GM11168 (cell line): ENCODE measurements around the gene CTAGE1.

ENCODE experiments used
- in situ Hi-C: fragments of 300-500 bp; cut with MboI; formaldehyde crosslinking; loops from one replicate; pipeline ENCODE4 v1.12.0; 2022; ENCODE audit warnings: low sequenced_read_pairs; ENCODE audit not compliant: unreplicated experiment

CTAGE1 gene

DNA sequence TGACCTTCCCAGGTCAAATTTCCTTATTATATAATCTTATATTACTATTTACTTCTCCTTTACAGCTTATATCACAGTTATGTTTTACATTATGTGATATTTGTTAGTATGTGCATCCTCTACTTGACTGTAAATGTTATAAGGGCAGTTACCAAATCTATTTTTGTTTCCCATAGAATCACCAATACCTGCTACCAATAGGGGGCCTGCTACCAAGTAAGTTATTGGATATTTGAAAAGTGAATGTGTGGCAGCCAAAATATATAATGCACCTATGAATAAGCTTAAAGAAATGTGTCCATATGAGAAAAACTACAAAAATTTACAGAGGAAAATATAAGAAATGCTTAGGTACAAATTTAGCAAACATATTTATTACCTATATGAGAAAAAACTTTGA lies 23.9 kb upstream of the CTAGE1 start:
- in situ Hi-C loops, result no loop called here

- in situ Hi-C loops, result no loop called here
Observed at GRCh38 chr18:22439447-22439846, 21.7 kb upstream of the CTAGE1 start.

- in situ Hi-C loops, result no loop called here
Observed at GRCh38 chr18:22436136-22436535, 18.4 kb upstream of the CTAGE1 start.

- in situ Hi-C loops, result no loop called here
Observed at GRCh38 chr18:22434973-22435608, 17.4 kb upstream of the CTAGE1 start.

DNA sequence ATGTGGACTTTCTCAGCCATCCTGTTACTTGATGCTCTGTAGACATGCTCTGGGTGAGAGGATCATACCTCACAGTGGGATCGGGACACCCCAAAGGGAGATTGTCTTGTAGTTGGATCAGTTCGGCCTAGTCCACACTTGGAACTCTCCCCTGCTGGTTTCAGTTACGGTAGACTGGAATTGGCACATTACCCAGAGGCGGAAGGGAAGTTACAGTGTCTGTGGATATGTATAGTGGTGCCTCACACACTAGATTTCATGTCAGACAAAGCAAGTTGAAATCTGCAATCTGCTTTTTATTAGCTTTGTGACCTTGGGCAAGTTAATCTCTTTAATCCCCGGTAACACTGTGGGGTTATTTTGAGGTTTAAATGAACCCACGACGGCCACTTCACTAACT lies 16.2 kb upstream of the CTAGE1 start:
- in situ Hi-C loops, result no loop called here

DNA sequence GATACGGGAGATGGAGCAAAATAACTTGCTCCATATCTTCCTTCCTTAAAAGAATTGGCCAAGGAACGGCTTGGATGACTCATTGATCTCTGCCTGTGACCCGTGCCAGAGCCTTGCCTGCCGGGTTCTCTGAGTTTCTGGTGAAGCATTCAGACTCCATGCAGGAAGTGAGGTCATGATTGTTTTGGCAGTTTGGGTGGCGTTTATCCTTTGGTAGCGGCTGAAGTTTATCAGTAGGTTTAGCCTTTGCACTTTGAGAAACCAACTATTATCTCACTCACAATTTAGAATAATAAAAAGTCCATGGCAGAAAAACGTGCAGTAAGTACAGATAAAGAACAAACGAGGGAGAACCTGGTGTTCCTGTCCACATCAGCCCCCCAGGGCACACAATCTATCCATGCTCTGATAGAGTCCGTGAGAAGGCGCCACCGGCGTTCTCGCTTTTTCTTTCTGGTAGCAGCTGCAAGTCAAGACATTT lies 15.0 kb upstream of the CTAGE1 start:
- in situ Hi-C loops, result no loop called here

- in situ Hi-C loops, result no loop called here
Observed at GRCh38 chr18:22429564-22429963, 11.8 kb upstream of the CTAGE1 start.

- in situ Hi-C loops, result no loop called here
Observed at GRCh38 chr18:22428672-22429071, 11.0 kb upstream of the CTAGE1 start.

DNA sequence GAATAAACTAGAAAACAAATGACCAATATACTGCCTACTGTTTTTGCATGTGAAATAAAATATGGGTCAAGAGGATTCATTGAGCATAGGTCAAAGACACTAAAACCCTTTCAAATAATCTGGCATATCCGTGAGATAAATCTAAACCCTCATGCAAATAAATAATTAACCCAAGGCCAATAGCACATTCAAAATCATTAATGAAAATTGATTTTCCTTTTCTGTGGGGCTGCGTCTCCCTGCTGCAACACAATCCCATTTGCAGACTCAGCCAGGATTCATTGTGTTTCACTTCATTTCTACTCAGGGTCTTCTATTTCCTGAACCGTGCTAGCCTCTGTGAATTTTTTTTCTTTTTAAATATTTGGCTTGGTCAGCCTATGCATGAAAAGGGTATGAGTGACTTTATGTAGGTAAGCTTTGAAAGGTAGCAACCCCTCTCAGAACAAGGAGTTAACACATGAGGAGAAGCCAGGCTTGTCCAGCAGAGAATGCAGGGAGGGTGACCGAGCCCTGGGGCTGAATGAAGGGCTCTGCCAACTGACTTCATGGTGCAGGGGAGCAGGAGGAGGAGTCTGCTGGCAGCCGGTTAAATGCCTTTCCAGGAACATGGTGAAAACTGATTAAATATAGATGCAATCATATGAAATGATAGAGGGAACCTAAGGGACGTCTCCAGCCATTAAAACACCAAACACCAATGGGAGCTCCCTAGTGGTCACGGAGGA lies 10.3 kb upstream of the CTAGE1 start:
- in situ Hi-C loops, result no loop called here

DNA sequence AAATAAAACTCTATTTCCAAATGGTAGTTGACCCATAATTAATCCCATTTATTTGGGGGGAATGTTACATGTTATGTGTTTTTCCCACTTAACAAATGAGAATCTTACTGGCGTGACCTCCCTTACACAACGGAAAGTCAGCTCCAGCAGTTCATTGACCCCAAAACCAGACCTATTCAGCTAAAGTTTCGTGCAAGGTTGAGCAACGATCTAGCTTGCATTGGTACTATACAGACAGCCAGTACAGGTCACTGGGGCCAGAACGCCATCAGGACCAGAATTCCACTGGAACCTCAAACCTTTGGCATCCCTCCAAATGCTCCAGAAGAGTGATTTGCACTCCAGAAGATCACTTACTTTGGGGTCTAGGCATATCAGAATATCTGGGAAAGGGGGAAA lies 6.8 kb upstream of the CTAGE1 start:
- in situ Hi-C loops, result no loop called here

- in situ Hi-C loops, result no loop called here
Observed at GRCh38 chr18:22423878-22424564, 6.3 kb upstream of the CTAGE1 start.

- in situ Hi-C loops, result no loop called here
Observed at GRCh38 chr18:22422909-22423548, 5.3 kb upstream of the CTAGE1 start.

- in situ Hi-C loops, result no loop called here
Observed at GRCh38 chr18:22420652-22421051, 2.9 kb upstream of the CTAGE1 start.

- in situ Hi-C loops, result no loop called here
Observed at GRCh38 chr18:22412176-22412911, 5.4 kb downstream of the CTAGE1 start.

- in situ Hi-C loops, result no loop called here
Observed at GRCh38 chr18:22411446-22411845, 6.3 kb downstream of the CTAGE1 start.

GRCh38 chr18:22410126-22410525 lies 7.6 kb downstream of the CTAGE1 start:
- in situ Hi-C loops, result no loop called here

GRCh38 chr18:22409445-22409844 lies 8.3 kb downstream of the CTAGE1 start:
- in situ Hi-C loops, result no loop called here

DNA sequence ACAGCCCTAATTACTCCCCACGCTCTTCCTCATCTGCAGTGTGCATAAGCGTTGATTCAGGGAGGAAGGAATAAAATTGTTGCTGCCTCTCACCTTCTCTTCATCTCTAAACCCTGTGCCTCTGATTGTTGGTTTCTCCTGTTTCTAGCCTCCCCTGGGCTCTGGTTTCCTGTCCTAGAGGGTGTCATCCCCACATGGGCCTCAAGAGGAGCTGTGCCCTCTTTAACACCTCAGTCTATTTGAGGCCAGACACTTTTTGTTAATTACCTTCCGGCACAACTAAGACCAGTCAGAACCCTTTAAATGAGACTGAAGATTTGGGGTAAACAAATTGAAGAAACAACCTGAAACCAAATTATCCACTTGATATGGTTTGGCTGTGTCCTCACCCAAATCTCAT lies 9.7 kb downstream of the CTAGE1 start:
- in situ Hi-C loops, result no loop called here

DNA sequence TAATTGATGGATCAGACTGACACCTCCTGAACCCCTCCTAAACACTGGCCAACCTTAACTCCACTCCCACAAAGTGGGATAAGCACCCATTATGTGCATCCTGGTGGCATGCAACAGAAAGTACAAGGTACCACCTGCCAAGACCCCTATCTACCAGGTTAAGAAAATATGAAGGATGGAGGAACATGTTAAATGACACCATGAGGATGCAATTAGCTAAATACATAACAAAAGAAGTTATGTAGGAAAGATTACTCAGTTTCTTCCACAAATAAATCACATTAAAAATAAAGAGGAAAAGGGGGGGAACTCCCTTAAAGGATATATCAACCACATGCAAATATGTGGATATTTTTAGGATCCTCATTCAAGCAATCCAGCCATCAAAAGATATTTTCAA lies 12.6 kb downstream of the CTAGE1 start:
- in situ Hi-C loops, result no loop called here

DNA sequence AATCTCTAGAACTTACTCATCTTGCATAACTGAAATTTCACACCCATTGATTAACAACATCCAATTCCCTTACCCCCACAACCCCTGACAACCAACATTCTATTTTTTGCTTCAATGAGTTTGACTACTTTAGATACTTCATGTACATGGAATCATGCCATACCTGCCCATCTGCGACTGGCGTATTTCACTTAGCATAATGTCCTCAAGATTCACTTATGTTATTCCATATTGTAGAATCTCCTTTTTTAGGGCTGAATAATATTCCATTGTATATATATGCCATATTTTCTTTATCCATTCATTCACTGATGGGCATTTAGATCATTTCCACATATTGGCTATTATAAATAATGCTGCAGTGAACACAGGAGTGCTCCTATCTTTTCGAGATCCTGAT lies 13.8 kb downstream of the CTAGE1 start:
- in situ Hi-C loops, result no loop called here
